Tibial nerve (tissue), 4 donors: ENCODE measurements around the gene ZCCHC14.

Experiments used
- EP300 ChIP-seq, 2 donors: sonication (generic); formaldehyde crosslinking; IDR thresholded peaks; one replicate each; pipeline ENCODE4 v1.6.1; 2017; ENCODE audit warnings: antibody characterized with exemption in 2 of 2, mild to moderate bottlenecking in 1 of 2
- POLR2A ChIP-seq, 2 donors: fragments of 450-650 bp; IDR thresholded peaks; one replicate each; pipeline ENCODE4 v1.6.1; 2017; ENCODE audit warnings: antibody characterized with exemption in 2 of 2, mild to moderate bottlenecking in 2 of 2, moderate library complexity in 2 of 2
- TF ChIP-seq, protein P1 (sequence below), 5 experiments: fragments of 200-600 bp in 3 of 5; fragments of 450-650 bp in 2 of 5; sonication (generic) in 3 of 5; IDR thresholded peaks; one replicate each; pipeline ENCODE4 v1.5.1; 2016 to 2019; ENCODE audit warnings: antibody characterized with exemption in 5 of 5, mild to moderate bottlenecking in 3 of 5, moderate library complexity in 2 of 5

DNA sequence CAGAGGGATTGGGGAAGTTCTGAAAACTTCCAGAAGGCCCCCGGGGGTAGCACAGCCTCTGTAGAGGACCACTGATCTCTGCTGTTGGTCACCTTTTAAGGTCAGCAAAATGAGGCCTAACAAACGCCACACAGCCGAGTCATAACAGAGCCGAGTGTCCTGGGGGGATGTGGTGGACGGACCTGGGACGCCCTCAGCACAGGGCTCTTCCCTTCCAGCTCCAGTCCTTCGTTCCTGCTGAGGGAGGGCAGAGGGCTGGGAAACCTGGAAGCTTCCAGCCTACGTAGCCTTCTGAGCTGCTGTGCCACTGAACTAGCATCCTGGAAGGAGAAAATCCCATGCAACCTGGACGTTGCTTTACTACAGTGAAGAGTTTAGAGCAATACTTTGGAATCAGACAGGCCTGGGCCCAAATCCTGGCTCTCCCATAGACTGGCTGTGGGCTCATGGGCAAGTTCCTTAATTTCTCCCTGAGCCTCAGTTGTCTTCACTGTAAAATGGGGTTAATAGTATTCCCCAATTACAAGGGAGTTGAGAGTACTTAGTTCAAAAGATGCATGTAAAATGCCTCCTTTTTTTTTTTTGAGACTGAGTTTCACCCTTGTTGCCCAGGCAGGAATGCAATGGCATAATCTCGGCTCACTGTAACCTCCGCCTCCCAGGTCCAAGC is 34.4 kb upstream of the ZCCHC14 start:
- TF ChIP-seq, protein P1, sequence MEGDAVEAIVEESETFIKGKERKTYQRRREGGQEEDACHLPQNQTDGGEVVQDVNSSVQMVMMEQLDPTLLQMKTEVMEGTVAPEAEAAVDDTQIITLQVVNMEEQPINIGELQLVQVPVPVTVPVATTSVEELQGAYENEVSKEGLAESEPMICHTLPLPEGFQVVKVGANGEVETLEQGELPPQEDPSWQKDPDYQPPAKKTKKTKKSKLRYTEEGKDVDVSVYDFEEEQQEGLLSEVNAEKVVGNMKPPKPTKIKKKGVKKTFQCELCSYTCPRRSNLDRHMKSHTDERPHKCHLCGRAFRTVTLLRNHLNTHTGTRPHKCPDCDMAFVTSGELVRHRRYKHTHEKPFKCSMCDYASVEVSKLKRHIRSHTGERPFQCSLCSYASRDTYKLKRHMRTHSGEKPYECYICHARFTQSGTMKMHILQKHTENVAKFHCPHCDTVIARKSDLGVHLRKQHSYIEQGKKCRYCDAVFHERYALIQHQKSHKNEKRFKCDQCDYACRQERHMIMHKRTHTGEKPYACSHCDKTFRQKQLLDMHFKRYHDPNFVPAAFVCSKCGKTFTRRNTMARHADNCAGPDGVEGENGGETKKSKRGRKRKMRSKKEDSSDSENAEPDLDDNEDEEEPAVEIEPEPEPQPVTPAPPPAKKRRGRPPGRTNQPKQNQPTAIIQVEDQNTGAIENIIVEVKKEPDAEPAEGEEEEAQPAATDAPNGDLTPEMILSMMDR (IDR thresholded peaks at IDR 0.05): no peak
- TF ChIP-seq POLR2A (IDR thresholded peaks at IDR 0.05): no peak
- TF ChIP-seq EP300 (IDR thresholded peaks at IDR 0.05): no peak
